ENCODE results near the gene ICA1L. TPM values are rescaled to one million over a fixed set of nuclear protein-coding genes. Genes with fewer than 3 reads are reported as not detected.

The ICA1L gene
- total RNA-seq, 1 donor from 2014 or later = 2.7 TPM

- no peaks in the 10 kb centered on the region for H3K27me3 Mint-ChIP-seq (ENCODE audit: low read depth, unreplicated experiment)
Measured at GRCh38 chr2:202726070-202726469, 145.5 kb downstream of the ICA1L start.

GRCh38 chr2:202723746-202724145 lies 147.8 kb downstream of the ICA1L start:
- Mint-ChIP-seq H3K4me3 (ENCODE audit: unreplicated experiment) (no peak overlapping the region), H3K27me3 (ENCODE audit: low read depth, unreplicated experiment) (no peaks in the 10 kb centered on the region), H3K4me1 (ENCODE audit: low read depth, unreplicated experiment) (peaks cover 16% of the 10 kb centered on the region), H3K36me3 (ENCODE audit: low read depth, unreplicated experiment) (no peaks in the 10 kb centered on the region), H3K9me3 (ENCODE audit: unreplicated experiment) (no peaks in the 10 kb centered on the region), H3K27ac (ENCODE audit: unreplicated experiment) (no peak overlapping the region)
- Histone ChIP-seq H3K9me3 (ENCODE audit: insufficient read depth, low read depth, low read length) (no peaks in the 10 kb centered on the region), H3K27me3 (ENCODE audit: insufficient read depth, low read length) (no peaks in the 10 kb centered on the region), H3K9ac (ENCODE audit: low read length) (no peak overlapping the region), H3K4me3 (ENCODE audit: insufficient read depth, low read depth, low read length) (no peak overlapping the region), H4K20me1 (ENCODE audit: insufficient read depth, low read length) (no peaks in the 10 kb centered on the region), H3K27ac (ENCODE audit: low read depth, low read length) (no peak overlapping the region), H3K36me3 (ENCODE audit: insufficient read depth, low read length) (no peaks in the 10 kb centered on the region), H3K4me1 (ENCODE audit: insufficient read depth, low read length) (no peaks in the 10 kb centered on the region), H3K4me2 (ENCODE audit: low read length) (no peak overlapping the region), H2AFZ (ENCODE audit: low read depth, low read length) (no peak overlapping the region), H3K79me2 (ENCODE audit: insufficient read depth, low read length) (no peaks in the 10 kb centered on the region)
- FAIRE-seq (no peak), DNase-seq (ENCODE audit: low read depth) (no peak)
- TF ChIP-seq EZH2 (IDR thresholded peaks at IDR 0.05; ENCODE audit: insufficient read depth, low read length) = no peak
- TF ChIP-seq, protein P1, sequence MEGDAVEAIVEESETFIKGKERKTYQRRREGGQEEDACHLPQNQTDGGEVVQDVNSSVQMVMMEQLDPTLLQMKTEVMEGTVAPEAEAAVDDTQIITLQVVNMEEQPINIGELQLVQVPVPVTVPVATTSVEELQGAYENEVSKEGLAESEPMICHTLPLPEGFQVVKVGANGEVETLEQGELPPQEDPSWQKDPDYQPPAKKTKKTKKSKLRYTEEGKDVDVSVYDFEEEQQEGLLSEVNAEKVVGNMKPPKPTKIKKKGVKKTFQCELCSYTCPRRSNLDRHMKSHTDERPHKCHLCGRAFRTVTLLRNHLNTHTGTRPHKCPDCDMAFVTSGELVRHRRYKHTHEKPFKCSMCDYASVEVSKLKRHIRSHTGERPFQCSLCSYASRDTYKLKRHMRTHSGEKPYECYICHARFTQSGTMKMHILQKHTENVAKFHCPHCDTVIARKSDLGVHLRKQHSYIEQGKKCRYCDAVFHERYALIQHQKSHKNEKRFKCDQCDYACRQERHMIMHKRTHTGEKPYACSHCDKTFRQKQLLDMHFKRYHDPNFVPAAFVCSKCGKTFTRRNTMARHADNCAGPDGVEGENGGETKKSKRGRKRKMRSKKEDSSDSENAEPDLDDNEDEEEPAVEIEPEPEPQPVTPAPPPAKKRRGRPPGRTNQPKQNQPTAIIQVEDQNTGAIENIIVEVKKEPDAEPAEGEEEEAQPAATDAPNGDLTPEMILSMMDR (IDR thresholded peaks at IDR 0.05; ENCODE audit: insufficient read depth, low read depth, low read length) = no peak

More at GRCh38 chr2:202726070-202726469, 145.5 kb downstream of the ICA1L start:
- Histone ChIP-seq H3K27ac (ENCODE audit: low read depth, low read length) (no peak overlapping the region), H3K36me3 (ENCODE audit: insufficient read depth, low read length) (no peaks in the 10 kb centered on the region), H4K20me1 (ENCODE audit: insufficient read depth, low read length) (no peaks in the 10 kb centered on the region), H3K79me2 (ENCODE audit: insufficient read depth, low read length) (no peaks in the 10 kb centered on the region), H3K9ac (ENCODE audit: low read length) (no peak overlapping the region), H2AFZ (ENCODE audit: low read depth, low read length) (no peak overlapping the region), H3K4me3 (ENCODE audit: insufficient read depth, low read depth, low read length) (no peak overlapping the region), H3K4me1 (ENCODE audit: insufficient read depth, low read length) (no peaks in the 10 kb centered on the region), H3K4me2 (ENCODE audit: low read length) (no peak overlapping the region), H3K27me3 (ENCODE audit: insufficient read depth, low read length) (no peaks in the 10 kb centered on the region), H3K9me3 (ENCODE audit: insufficient read depth, low read depth, low read length) (no peaks in the 10 kb centered on the region)
- Mint-ChIP-seq H3K9me3 (ENCODE audit: unreplicated experiment) (no peaks in the 10 kb centered on the region), H3K4me1 (ENCODE audit: low read depth, unreplicated experiment) (peaks cover 8% of the 10 kb centered on the region), H3K4me3 (ENCODE audit: unreplicated experiment) (no peak overlapping the region), H3K36me3 (ENCODE audit: low read depth, unreplicated experiment) (peaks cover 5% of the 10 kb centered on the region), H3K27ac (ENCODE audit: unreplicated experiment) (no peak overlapping the region)
- no peak for FAIRE-seq
- no peak for DNase-seq (ENCODE audit: low read depth)
- no peak for TF ChIP-seq EZH2 (IDR thresholded peaks at IDR 0.05; ENCODE audit: insufficient read depth, low read length)
- TF ChIP-seq, protein P1 (IDR thresholded peaks at IDR 0.05; ENCODE audit: insufficient read depth, low read depth, low read length) = no peak

Other genes with a start within 250 kb of the ICA1L start
- 7.2 TPM in 2 replicates for gene FAM117B, start 236.8 kb downstream of the ICA1L start, total RNA-seq
- gene WDR12, start 39.9 kb upstream of the ICA1L start, total RNA-seq = 53.5 and 60.6 TPM in 2 replicates
- 3.6 and 5.3 TPM in 2 replicates for gene CARF, start 40.5 kb upstream of the ICA1L start, total RNA-seq
- gene NBEAL1, start 143.1 kb upstream of the ICA1L start, total RNA-seq = 33.4 and 35.9 TPM in 2 replicates

Data from astrocyte (in vitro differentiated cells and primary cell).